Esophagus muscularis mucosa (tissue), 4 donors: Measurements from ENCODE around the gene PLEKHA8. TPM values are rescaled to one million over a fixed set of nuclear protein-coding genes. Genes with fewer than 3 reads are reported as not detected.

Experiments
- DNase-seq: peaks from one replicate; pipeline ENCODE4 v3.0.0-alpha.2; 2017; ENCODE audit errors: extremely low spot score
- H3K27ac ChIP-seq, 4 donors: fragments of 200-600 bp; sonication (generic); replicated peaks in 1 of 4; 1 replicate in 3 of 4; 2 replicates in 1 of 4; pipeline ENCODE4 v1.5.1; 2016 to 2019; ENCODE audit warnings: mild to moderate bottlenecking in 1 of 4
- H3K27me3 ChIP-seq, 4 donors: fragments of 200-600 bp; sonication (generic); one replicate each; pipeline versions ENCODE4 v1.5.1 to v1.6.0; 2016 to 2019
- H3K36me3 ChIP-seq, 4 donors: fragments of 200-600 bp; sonication (generic); one replicate each; pipeline ENCODE4 v1.5.1; 2016 to 2019
- H3K4me1 ChIP-seq, 4 donors: fragments of 200-600 bp; sonication (generic); one replicate each; pipeline ENCODE4 v1.5.1; 2016 to 2019
- H3K4me3 ChIP-seq, 4 donors: fragments of 200-600 bp; sonication (generic); 1 replicate in 2 of 4; 2 replicates in 2 of 4; pipeline ENCODE4 v1.5.1; 2016 to 2019; ENCODE audit warnings: mild to moderate bottlenecking in 4 of 4, moderate library complexity in 1 of 4
- H3K9me3 ChIP-seq, 4 donors: fragments of 200-600 bp; sonication (generic); 1 replicate in 3 of 4; 2 replicates in 1 of 4; pipeline ENCODE4 v1.5.1; 2016 to 2019
- EP300 ChIP-seq: sonication (generic); formaldehyde crosslinking; IDR thresholded peaks from one replicate; pipeline ENCODE4 v1.6.1; 2017; ENCODE audit warnings: antibody characterized with exemption
- POLR2A ChIP-seq: fragments of 450-650 bp; IDR thresholded peaks from one replicate; pipeline ENCODE4 v1.6.1; 2017; ENCODE audit warnings: antibody characterized with exemption, moderate library complexity, mild to moderate bottlenecking, low read depth
- POLR2AphosphoS5 ChIP-seq, 2 donors: sonication (generic); formaldehyde crosslinking; IDR thresholded peaks; one replicate each; pipeline ENCODE4 v1.6.1; 2017; ENCODE audit warnings: antibody characterized with exemption in 2 of 2
- WGBS: methylation state at CpG from one replicate; pipeline ENCODE4 v1.1.5; 2018; 5-methylcytosine and 5-hydroxymethylcytosine counted together
- intact Hi-C: fragments of 100-400 bp; cut with DNase I; formaldehyde crosslinking; loops from one replicate; pipeline ENCODE4 v1.15.1; 2023
- total RNA-seq, 4 donors: library from RNA; depleted of rRNA; stranded (reverse); fragments of >200 nt; gene quantifications; one replicate each; pipeline versions ENCODE4 v1.1.0 to v1.2.1, GENCODE V29; 2016
- TF ChIP-seq, protein P1 (sequence below), 3 experiments: fragments of 200-600 bp in 2 of 3; fragments of 450-650 bp in 1 of 3; sonication (generic) in 2 of 3; IDR thresholded peaks; one replicate each; pipeline ENCODE4 v1.5.1; 2017 to 2019; ENCODE audit warnings: antibody characterized with exemption in 3 of 3, mild to moderate bottlenecking in 2 of 3, moderate library complexity in 1 of 3

Gene PLEKHA8
- total RNA-seq, 4 donors from 2014 or later, result 6.6 to 11.9 (median 10.2) TPM

DNA sequence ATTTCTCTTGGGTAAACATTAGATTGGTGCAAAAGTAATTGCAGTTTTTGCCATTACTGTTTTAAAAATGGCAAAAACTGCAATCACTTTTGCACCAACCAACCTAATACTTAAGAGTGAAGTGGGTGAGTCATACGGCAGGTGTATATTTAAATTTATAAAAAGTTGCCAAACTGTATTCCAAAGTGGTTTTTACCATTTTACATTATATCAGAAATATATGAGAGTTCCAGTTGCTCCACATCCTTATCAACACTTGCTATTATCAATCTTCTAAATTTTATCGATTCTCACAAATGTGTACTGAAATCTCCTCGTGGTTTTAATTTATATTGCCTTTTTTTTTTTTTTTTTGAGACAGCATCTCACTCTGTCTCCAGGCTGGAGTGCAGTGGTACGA is 35.1 kb upstream of the PLEKHA8 start:
- peaks cover 0 to 19% (median 7%) of the 10 kb centered on the region in 4 donors for H3K9me3 ChIP-seq
- no peaks in the 10 kb centered on the region for H3K27me3 ChIP-seq
- no peaks in the 10 kb centered on the region for H3K36me3 ChIP-seq
- TF ChIP-seq POLR2A (no peak), POLR2AphosphoS5 (IDR thresholded peaks at IDR 0.05) (no peak), EP300 (no peak)
- TF ChIP-seq, protein P1, sequence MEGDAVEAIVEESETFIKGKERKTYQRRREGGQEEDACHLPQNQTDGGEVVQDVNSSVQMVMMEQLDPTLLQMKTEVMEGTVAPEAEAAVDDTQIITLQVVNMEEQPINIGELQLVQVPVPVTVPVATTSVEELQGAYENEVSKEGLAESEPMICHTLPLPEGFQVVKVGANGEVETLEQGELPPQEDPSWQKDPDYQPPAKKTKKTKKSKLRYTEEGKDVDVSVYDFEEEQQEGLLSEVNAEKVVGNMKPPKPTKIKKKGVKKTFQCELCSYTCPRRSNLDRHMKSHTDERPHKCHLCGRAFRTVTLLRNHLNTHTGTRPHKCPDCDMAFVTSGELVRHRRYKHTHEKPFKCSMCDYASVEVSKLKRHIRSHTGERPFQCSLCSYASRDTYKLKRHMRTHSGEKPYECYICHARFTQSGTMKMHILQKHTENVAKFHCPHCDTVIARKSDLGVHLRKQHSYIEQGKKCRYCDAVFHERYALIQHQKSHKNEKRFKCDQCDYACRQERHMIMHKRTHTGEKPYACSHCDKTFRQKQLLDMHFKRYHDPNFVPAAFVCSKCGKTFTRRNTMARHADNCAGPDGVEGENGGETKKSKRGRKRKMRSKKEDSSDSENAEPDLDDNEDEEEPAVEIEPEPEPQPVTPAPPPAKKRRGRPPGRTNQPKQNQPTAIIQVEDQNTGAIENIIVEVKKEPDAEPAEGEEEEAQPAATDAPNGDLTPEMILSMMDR (IDR thresholded peaks at IDR 0.05), result no peak
- 89% methylated on average over 4 of the region's 4 CpGs for WGBS
- peaks cover 8 to 14% (median 11%) of the 10 kb centered on the region in 4 donors for H3K4me1 ChIP-seq
- DNase-seq, result no peak
- no peak overlapping the region for H3K4me3 ChIP-seq
- no peak overlapping the region for H3K27ac ChIP-seq
- intact Hi-C loops, result no loop called here

DNA sequence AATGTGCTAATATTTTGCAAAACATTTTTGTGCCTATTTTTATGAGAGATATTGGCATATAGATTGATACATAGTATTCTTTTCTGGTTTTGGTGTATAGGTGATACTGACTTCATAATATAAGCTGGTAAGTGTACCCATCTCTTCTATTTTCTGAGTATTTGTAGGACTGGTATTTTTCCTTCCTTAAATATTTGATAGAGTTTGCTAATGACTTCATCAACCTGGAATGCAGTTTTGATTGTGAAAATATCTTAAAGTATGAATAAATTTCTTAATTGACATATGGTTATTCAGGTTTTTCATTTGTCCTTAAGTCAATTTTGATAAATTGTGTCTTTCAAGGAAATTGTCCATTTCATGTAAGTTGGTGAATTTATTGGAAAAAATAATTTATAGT is 32.6 kb upstream of the PLEKHA8 start:
- peaks cover 0 to 19% (median 7%) of the 10 kb centered on the region in 4 donors for H3K9me3 ChIP-seq
- H3K27me3 ChIP-seq, result no peaks in the 10 kb centered on the region
- H3K4me3 ChIP-seq, result no peak overlapping the region
- TF ChIP-seq POLR2AphosphoS5 (IDR thresholded peaks at IDR 0.05) (no peak), EP300 (no peak), POLR2A (no peak)
- TF ChIP-seq, protein P1 (IDR thresholded peaks at IDR 0.05), result no peak
- DNase-seq, result no peak
- no peaks in the 10 kb centered on the region for H3K36me3 ChIP-seq
- H3K27ac ChIP-seq, result no peak overlapping the region
- intact Hi-C loops, result no loop called here
- H3K4me1 ChIP-seq, result peaks cover 0 to under 1% (median under 1%) of the 10 kb centered on the region in 4 donors

DNA sequence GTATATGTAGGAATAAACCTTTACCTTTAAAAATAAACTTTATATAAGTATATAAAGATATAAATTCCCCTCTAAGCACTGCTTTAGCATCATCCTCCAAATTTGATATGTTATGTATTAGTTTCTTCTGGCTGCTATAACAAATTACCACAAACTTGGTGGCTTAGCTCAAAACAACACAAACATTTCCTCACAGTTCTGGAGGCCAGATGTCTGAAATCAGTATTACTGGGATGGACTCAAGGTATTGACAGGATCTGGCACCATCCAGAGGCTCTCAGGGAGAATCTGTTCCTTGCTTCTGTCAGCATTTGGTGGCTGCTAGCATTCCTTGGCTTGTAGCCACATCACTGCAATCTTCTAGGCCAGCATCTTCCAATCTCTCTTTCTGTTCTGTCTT is 31.9 kb upstream of the PLEKHA8 start:
- no peaks in the 10 kb centered on the region for H3K27me3 ChIP-seq
- TF ChIP-seq POLR2AphosphoS5 (IDR thresholded peaks at IDR 0.05) (no peak), POLR2A (no peak), EP300 (no peak)
- TF ChIP-seq, protein P1 (IDR thresholded peaks at IDR 0.05), result no peak
- H3K9me3 ChIP-seq, result peaks cover 0 to 19% (median 7%) of the 10 kb centered on the region in 4 donors
- no peak for DNase-seq
- no peak overlapping the region for H3K4me3 ChIP-seq
- no peaks in the 10 kb centered on the region for H3K36me3 ChIP-seq
- peaks cover 0 to 8% (median 7%) of the 10 kb centered on the region in 4 donors for H3K4me1 ChIP-seq
- H3K27ac ChIP-seq, result no peak overlapping the region
- intact Hi-C loops, result no loop called here

DNA sequence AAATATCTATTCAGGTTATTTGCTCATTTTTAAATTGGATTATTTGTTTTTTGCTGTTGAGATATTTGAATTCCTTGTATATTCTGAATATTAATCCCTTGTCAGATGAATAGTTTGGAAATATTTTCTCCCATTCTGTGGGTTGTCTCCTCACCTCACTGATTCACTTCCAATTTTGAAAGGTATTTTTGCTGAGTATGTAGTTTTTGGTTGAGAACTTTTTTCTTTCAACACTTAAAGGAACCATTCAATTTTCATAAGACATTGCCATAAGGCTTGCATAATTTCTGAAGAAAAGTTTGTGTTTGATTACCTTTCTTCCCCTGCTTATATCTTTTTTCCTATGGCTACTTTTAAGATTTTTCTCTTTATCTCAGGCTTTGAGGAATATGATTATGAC is 29.7 kb upstream of the PLEKHA8 start:
- intact Hi-C loops, result no loop called here
- H3K4me3 ChIP-seq, result no peak overlapping the region
- no peaks in the 10 kb centered on the region for H3K36me3 ChIP-seq
- TF ChIP-seq POLR2AphosphoS5 (IDR thresholded peaks at IDR 0.05) (no peak), EP300 (no peak), POLR2A (no peak)
- TF ChIP-seq, protein P1 (IDR thresholded peaks at IDR 0.05), result no peak
- H3K4me1 ChIP-seq, result peaks cover 0 to 10% (median 9%) of the 10 kb centered on the region in 4 donors
- DNase-seq, result no peak
- H3K27me3 ChIP-seq, result no peaks in the 10 kb centered on the region
- H3K27ac ChIP-seq, result no peak overlapping the region
- peaks cover 0 to 10% (median 3%) of the 10 kb centered on the region in 4 donors for H3K9me3 ChIP-seq

DNA sequence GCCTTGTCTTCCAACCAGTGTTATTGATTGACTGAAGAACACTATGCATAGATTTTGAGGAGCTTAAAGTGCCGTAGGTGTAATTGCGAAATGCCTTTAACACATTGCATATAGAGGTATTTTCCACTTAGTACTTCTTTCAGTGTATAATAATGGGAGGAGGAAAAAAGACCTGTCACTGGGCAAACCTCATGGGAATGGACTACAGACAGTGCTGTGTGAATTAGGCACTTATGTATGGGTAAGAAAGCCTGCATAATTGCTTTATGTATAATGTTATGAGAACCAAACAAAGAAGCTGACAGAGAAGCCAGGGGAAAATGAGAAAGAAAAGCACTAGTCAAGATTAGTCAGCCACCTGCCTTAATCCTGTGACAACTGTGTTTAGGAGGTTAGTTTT is 26.2 kb upstream of the PLEKHA8 start:
- intact Hi-C loops, result no loop called here
- DNase-seq, result no peak
- H3K27ac ChIP-seq, result no peak overlapping the region
- TF ChIP-seq, protein P1 (IDR thresholded peaks at IDR 0.05), result no peak
- TF ChIP-seq POLR2A (no peak), EP300 (no peak), POLR2AphosphoS5 (IDR thresholded peaks at IDR 0.05) (no peak)
- no peaks in the 10 kb centered on the region for H3K27me3 ChIP-seq
- WGBS, result 98% methylated on average over 2 of the region's 2 CpGs
- no peaks in the 10 kb centered on the region for H3K9me3 ChIP-seq
- H3K4me1 ChIP-seq, result peaks cover 0 to 10% (median 9%) of the 10 kb centered on the region in 4 donors
- H3K36me3 ChIP-seq, result no peaks in the 10 kb centered on the region
- H3K4me3 ChIP-seq, result no peak overlapping the region
